ENCODE data around the gene KCNMA1.

DNA sequence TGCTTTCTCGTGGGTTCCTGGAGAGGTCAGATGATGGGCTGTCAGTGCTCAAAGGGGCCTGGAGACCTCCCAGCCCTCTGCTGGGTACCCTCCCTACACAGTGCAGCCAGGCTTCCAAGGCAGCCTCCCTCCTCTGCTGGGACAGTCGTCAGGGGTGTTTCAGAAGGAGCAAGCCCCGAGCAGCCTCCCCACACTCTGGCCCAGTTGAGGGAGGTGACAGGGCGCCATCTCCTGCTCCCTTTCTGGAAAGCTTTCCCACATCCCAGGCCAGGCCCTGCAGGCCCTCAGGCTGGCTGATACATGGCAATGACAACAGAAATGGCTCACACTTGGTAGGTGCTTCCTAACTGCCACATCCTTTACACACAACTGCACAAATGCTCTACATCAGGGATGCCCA is 32.1 kb downstream of the KCNMA1 start:
- TF ChIP-seq POLR2A (IDR thresholded peaks at IDR 0.05; ENCODE audit: extremely low read depth, insufficient read length) (no peak), MYC (IDR thresholded peaks at IDR 0.05; ENCODE audit: low read depth, low read length) (no peak)
- TF ChIP-seq, protein P1, sequence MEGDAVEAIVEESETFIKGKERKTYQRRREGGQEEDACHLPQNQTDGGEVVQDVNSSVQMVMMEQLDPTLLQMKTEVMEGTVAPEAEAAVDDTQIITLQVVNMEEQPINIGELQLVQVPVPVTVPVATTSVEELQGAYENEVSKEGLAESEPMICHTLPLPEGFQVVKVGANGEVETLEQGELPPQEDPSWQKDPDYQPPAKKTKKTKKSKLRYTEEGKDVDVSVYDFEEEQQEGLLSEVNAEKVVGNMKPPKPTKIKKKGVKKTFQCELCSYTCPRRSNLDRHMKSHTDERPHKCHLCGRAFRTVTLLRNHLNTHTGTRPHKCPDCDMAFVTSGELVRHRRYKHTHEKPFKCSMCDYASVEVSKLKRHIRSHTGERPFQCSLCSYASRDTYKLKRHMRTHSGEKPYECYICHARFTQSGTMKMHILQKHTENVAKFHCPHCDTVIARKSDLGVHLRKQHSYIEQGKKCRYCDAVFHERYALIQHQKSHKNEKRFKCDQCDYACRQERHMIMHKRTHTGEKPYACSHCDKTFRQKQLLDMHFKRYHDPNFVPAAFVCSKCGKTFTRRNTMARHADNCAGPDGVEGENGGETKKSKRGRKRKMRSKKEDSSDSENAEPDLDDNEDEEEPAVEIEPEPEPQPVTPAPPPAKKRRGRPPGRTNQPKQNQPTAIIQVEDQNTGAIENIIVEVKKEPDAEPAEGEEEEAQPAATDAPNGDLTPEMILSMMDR (IDR thresholded peaks at IDR 0.05; ENCODE audit: low read depth, low read length), result no peak

Data from NB4 (cell line).